Skeletal muscle cell (primary cell): ENCODE results near the gene TTC7B.

Experiments used
- DNase-seq: peaks from one replicate; pipeline ENCODE4 v3.0.0-alpha.2; 2010; ENCODE audit warnings: low read depth
- H3K4me3 ChIP-seq: 2 replicates; pipeline ENCODE4 v1.5.1; 2011; ENCODE audit warnings: low read depth, mild to moderate bottlenecking, control low read depth, low read length, moderate library complexity

Gene TTC7B

GRCh38 chr14:90808759-90809529 lies 7.3 kb downstream of the TTC7B start:
- no peak overlapping the region for H3K4me3 ChIP-seq
- no peak for DNase-seq

- no peak overlapping the region for H3K4me3 ChIP-seq
- no peak for DNase-seq
Measured at GRCh38 chr14:90807060-90807459, 9.2 kb downstream of the TTC7B start.

GRCh38 chr14:90805662-90806540 lies 10.3 kb downstream of the TTC7B start:
- H3K4me3 ChIP-seq = no peak overlapping the region
- DNase-seq = no peak

- H3K4me3 ChIP-seq = no peak overlapping the region
- no peak for DNase-seq
Measured at GRCh38 chr14:90805084-90805391, 11.2 kb downstream of the TTC7B start.

GRCh38 chr14:90804292-90805083 lies 11.7 kb downstream of the TTC7B start:
- no peak for DNase-seq
- H3K4me3 ChIP-seq = no peak overlapping the region

DNA sequence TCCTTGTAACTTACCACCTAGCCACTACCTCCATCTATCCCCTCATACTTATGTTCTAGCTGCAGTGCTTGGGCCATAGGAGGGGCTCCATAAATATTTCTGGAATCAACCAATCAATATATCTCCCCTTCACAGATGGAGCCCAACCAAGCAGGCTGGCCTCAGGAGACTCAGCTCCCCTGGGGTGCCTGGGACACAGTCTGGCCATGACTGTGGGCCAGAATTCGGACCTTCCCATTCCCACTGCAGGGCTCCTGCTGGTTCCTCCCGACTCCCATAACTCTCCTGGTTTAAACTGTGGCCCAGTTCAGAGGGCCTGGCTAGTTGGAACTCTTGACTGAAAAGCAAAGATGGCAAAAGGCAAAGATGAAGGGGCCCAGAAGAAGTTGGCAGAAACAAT lies 13.0 kb downstream of the TTC7B start:
- DNase-seq = no peak
- H3K4me3 ChIP-seq = no peak overlapping the region

- H3K4me3 ChIP-seq = no peak overlapping the region
- no peak for DNase-seq
Measured at GRCh38 chr14:90799420-90799819, 16.8 kb downstream of the TTC7B start.

DNA sequence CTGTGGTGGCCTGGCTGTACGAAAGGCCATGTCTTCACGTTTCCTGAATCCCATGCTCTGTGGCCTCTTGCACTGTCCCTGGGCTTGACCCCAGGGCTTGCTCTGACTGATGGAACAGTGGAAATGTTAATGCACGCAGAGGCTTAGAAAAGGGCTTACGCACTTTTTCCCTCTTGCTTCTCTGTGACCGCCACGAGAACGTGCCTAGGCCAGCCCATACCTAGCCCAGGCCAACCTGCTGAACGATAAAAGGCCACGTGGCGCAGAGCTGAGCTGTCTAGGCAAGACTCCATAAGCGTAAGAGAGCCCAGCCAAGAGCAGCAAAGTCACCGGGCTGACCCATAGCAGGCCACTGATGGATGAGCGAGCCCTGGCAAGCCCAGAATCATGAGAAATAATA lies 18.3 kb downstream of the TTC7B start:
- no peak for DNase-seq
- H3K4me3 ChIP-seq = no peak overlapping the region

GRCh38 chr14:90797451-90797850 lies 18.8 kb downstream of the TTC7B start:
- DNase-seq = peak; percentile 36
- no peak overlapping the region for H3K4me3 ChIP-seq

GRCh38 chr14:90796329-90796728 lies 19.9 kb downstream of the TTC7B start:
- H3K4me3 ChIP-seq = no peak overlapping the region
- DNase-seq = no peak

DNA sequence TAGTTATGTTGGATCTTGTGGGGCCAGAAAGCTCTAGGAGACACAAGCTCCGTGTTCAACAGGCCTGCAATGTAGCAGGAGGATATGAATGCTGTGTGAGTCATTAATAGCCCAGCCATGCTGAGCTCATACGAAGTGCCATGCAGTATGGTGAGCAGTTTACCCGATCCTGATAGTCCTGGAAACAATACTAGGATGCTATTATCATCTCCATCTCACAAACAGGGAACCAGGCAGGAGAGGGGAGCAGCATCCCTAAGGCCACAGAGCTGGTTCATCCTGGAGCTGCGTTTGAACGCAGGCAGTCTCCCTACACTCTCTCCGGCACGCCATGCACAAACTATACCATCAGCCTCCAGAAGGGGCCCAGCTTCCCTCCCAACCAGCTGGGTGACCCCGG lies 20.5 kb downstream of the TTC7B start:
- peak; percentile 75 for DNase-seq

DNA sequence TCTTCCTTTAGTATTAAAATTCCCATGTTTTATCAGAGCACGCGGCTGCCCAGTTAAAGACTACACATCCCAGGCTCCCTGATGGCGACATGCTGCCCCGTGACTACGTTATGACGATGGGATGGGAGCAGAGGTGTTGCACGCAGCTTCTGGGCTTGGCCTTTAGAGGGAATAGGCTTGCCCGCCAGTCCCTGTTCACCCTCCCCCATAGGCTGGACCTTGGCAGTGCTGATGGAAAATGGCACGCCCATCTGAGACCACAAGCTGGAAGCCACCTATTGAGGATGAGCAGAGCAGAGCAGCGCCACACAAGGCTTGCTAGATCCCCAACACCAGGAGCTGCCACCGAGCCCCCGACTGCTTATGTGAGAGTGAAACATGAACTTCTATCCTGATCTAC lies 24.7 kb downstream of the TTC7B start:
- no peak overlapping the region for H3K4me3 ChIP-seq

More for the DNA sequence above, 20.5 kb downstream of the TTC7B start:
- no peak overlapping the region for H3K4me3 ChIP-seq

DNA sequence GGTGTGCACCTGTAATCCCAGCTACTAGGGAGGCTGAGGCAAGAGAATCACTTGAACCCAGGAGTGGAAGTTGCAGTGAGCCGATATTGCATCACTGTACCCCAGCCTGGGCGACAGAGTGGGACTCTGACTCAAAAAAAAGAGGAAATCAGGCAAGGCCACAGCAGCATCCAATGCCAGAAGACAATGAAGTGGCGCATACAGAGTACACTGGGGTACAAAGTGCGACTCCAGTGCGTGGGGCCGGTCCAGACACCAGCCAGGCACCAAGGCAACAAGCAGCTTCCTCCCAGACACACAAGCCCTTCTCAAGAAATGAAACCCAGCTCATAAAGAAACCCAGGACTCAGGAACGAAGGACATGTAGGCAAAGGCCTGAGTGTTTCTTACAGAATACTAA lies 28.2 kb downstream of the TTC7B start:
- no peak for DNase-seq
- no peak overlapping the region for H3K4me3 ChIP-seq

More for the DNA sequence above, 24.7 kb downstream of the TTC7B start:
- no peak for DNase-seq

GRCh38 chr14:90785876-90786450 lies 30.3 kb downstream of the TTC7B start:
- no peak overlapping the region for H3K4me3 ChIP-seq
- no peak for DNase-seq

DNA sequence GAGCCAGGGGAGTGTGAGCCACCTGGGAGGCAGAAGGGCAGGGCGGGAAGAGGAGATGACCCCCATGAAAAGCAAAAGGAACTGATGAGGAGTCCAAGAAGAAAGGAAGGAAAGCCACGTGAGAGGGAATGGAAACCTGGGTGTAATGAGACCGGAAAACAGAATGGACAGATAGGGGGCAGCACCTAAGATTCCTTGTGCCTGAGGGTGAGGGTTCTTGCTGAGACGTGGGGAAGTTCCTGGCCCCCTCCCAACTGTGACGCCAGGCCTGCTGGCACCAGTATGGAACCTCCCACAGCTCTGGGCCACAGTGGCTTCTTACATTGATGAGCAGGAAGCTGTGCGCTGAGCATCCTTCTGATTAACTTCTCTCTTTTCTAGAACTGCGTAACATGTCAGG lies 30.8 kb downstream of the TTC7B start:
- DNase-seq = no peak

GRCh38 chr14:90784621-90785270 lies 31.5 kb downstream of the TTC7B start:
- DNase-seq = no peak
- no peak overlapping the region for H3K4me3 ChIP-seq

More for the DNA sequence above, 30.8 kb downstream of the TTC7B start:
- no peak overlapping the region for H3K4me3 ChIP-seq

DNA sequence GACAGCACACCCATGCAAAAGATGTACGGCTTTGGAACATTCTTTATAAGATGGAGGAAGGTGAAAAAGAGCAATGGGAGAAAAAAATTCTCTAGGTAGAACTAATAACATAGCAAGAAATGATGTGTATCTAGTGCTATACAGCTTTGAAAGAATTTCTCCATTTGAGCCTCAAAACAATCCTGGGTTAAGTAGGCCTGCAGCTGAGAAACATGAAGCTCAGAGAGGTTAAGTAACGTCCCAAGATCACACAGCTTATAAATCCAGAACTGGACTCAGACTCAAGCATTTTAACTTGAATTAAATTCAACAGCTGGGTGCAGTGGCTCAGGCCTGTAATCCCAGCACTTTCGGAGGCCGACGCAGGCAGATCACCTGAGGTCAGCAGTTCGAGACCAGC lies 32.9 kb downstream of the TTC7B start:
- H3K4me3 ChIP-seq = no peak overlapping the region
- no peak for DNase-seq

GRCh38 chr14:90782892-90783291 lies 33.3 kb downstream of the TTC7B start:
- no peak for DNase-seq
- H3K4me3 ChIP-seq = no peak overlapping the region

GRCh38 chr14:90781876-90782275 lies 34.4 kb downstream of the TTC7B start:
- DNase-seq = no peak
- H3K4me3 ChIP-seq = no peak overlapping the region
